HFFc6 (cell line): ENCODE results near the gene INPP5E. TPM values are rescaled to one million over a fixed set of nuclear protein-coding genes. Genes with fewer than 3 reads are reported as not detected.

Source experiments
- DNase-seq: peaks from one replicate; pipeline ENCODE4 v3.0.0-alpha.2; 2018
- H3K27ac Mint-ChIP-seq: 2 replicates; pipeline ENCODE4 v1.8.0; 2020; ENCODE audit warnings: mild to moderate bottlenecking, mixed read lengths
- H3K27me3 Mint-ChIP-seq: 2 replicates; pipeline ENCODE4 v1.8.0; 2021; ENCODE audit warnings: mild to moderate bottlenecking, moderate library complexity, mixed read lengths; ENCODE audit not compliant: insufficient read depth
- H3K36me3 Mint-ChIP-seq: 2 replicates; pipeline ENCODE4 v1.8.0; 2021; ENCODE audit warnings: low read depth, mixed read lengths
- H3K4me1 Mint-ChIP-seq: 2 replicates; pipeline ENCODE4 v1.8.0; 2020; ENCODE audit warnings: low read depth, mixed read lengths
- H3K4me3 Mint-ChIP-seq: 2 replicates; pipeline ENCODE4 v1.8.0; 2020; ENCODE audit warnings: mild to moderate bottlenecking, moderate library complexity, mixed read lengths
- H3K9me3 Mint-ChIP-seq: 2 replicates; pipeline ENCODE4 v1.8.0; 2020; ENCODE audit warnings: mild to moderate bottlenecking, mixed read lengths
- CTCF ChIP-seq: fragments of 200-600 bp; sonication (generic); IDR thresholded peaks from 2 replicates; pipeline ENCODE4 v1.5.0; 2021; ENCODE audit warnings: antibody characterized with exemption, mild to moderate bottlenecking
- total RNA-seq, 6 experiments: library from RNA; stranded (reverse); fragmentation: NEBNext Ultra II Directional; extraction: Animal tissue kit (Norgen Biotek cat#: 25700); gene quantifications; 2 replicates in 1 of 6; 3 replicates in 5 of 6; pipeline ENCODE4 v1.2.3, GENCODE V29; 2021

The INPP5E gene
- total RNA-seq, 6 experiments from 2014 or later: 11.5 to 14.0 (median 12.3) TPM

GRCh38 chr9:136404801-136405136 is 34.9 kb downstream of the INPP5E start:
- H3K4me3 Mint-ChIP-seq: no peak overlapping the region
- H3K9me3 Mint-ChIP-seq: no peaks in the 10 kb centered on the region
- peaks cover 6% of the 10 kb centered on the region for H3K27me3 Mint-ChIP-seq
- no peak for TF ChIP-seq CTCF
- H3K27ac Mint-ChIP-seq: no peak overlapping the region
- peaks cover 13% of the 10 kb centered on the region for H3K4me1 Mint-ChIP-seq
- DNase-seq: no peak
- H3K36me3 Mint-ChIP-seq: peaks cover 18% of the 10 kb centered on the region; the same call in 1 of the 2 replicates

GRCh38 chr9:136403915-136404800 is 35.5 kb downstream of the INPP5E start:
- Mint-ChIP-seq H3K36me3 (peaks cover 18% of the 10 kb centered on the region; the same call in 1 of the 2 replicates), H3K9me3 (no peaks in the 10 kb centered on the region), H3K27ac (no peak overlapping the region), H3K4me3 (no peak overlapping the region), H3K4me1 (peaks cover 9% of the 10 kb centered on the region), H3K27me3 (peaks cover 6% of the 10 kb centered on the region)
- TF ChIP-seq CTCF: no peak
- no peak for DNase-seq

GRCh38 chr9:136403538-136403914 is 36.1 kb downstream of the INPP5E start:
- Mint-ChIP-seq H3K27me3 (peaks cover 6% of the 10 kb centered on the region), H3K36me3 (peaks cover 13% of the 10 kb centered on the region; the same call in 1 of the 2 replicates), H3K4me3 (no peak overlapping the region), H3K9me3 (no peaks in the 10 kb centered on the region), H3K4me1 (peaks cover 9% of the 10 kb centered on the region), H3K27ac (no peak overlapping the region)
- no peak for TF ChIP-seq CTCF
- DNase-seq: no peak

GRCh38 chr9:136402067-136402466 is 37.6 kb downstream of the INPP5E start:
- Mint-ChIP-seq H3K27me3 (peaks cover 4% of the 10 kb centered on the region), H3K27ac (peak overlapping the region; percentile 69; the same call in 1 of the 2 replicates), H3K4me3 (no peak overlapping the region), H3K36me3 (peaks cover 13% of the 10 kb centered on the region; the same call in 1 of the 2 replicates), H3K9me3 (no peaks in the 10 kb centered on the region), H3K4me1 (peaks cover 14% of the 10 kb centered on the region)
- no peak for DNase-seq
- no peak for TF ChIP-seq CTCF

GRCh38 chr9:136401173-136401922 is 38.3 kb downstream of the INPP5E start:
- H3K27me3 Mint-ChIP-seq: peaks cover 4% of the 10 kb centered on the region
- peak overlapping the region; percentile 69 for H3K27ac Mint-ChIP-seq
- peaks cover 14% of the 10 kb centered on the region for H3K4me1 Mint-ChIP-seq
- TF ChIP-seq CTCF: no peak
- H3K36me3 Mint-ChIP-seq: peaks cover 13% of the 10 kb centered on the region; the same call in 1 of the 2 replicates
- H3K4me3 Mint-ChIP-seq: no peak overlapping the region
- H3K9me3 Mint-ChIP-seq: no peaks in the 10 kb centered on the region
- no peak for DNase-seq
